HL-60 (cell line): Measurements from ENCODE around the gene OR2H2.

Experiments used
- DNase-seq, 2 experiments: peaks; one replicate each; pipeline ENCODE4 v3.0.0-alpha.2; 2010 to 2020; ENCODE audit warnings: low read depth in 1 of 2, low spot score in 1 of 2
- H3K27ac ChIP-seq: fragments of 250-450 bp; sonication (Bioruptor Pico); replicated peaks from 2 replicates; pipeline ENCODE4 v1.5.1; 2020; ENCODE audit warnings: mild to moderate bottlenecking, moderate library complexity
- H3K27me3 ChIP-seq: fragments of 250-450 bp; sonication (Bioruptor Pico); 2 replicates; pipeline ENCODE4 v1.5.1; 2021; ENCODE audit warnings: mild to moderate bottlenecking, moderate library complexity; ENCODE audit not compliant: insufficient read depth, poor library complexity, severe bottlenecking
- H3K4me3 ChIP-seq: replicated peaks from 2 replicates; pipeline ENCODE4 v1.5.1; 2011; ENCODE audit warnings: mild to moderate bottlenecking, control low read depth, low read length; ENCODE audit not compliant: insufficient read depth
- GABPA ChIP-seq: IDR thresholded peaks from 2 replicates; pipeline ENCODE4 v1.6.1; 2012; ENCODE audit warnings: low read depth
- POLR2AphosphoS5 ChIP-seq: IDR thresholded peaks from 2 replicates; pipeline ENCODE4 v1.6.1; 2012; ENCODE audit warnings: low read depth
- SPI1 ChIP-seq: IDR thresholded peaks from 2 replicates; pipeline ENCODE4 v1.6.1; 2012; ENCODE audit warnings: low read depth, mild to moderate bottlenecking, borderline replicate concordance
- TF ChIP-seq, protein P1 (sequence below): IDR thresholded peaks from one replicate; pipeline ENCODE4 v1.5.1; 2011; ENCODE audit warnings: low read length, control low read depth, inconsistent platforms; ENCODE audit not compliant: insufficient read depth
- TF ChIP-seq, protein P2 (sequence below): IDR thresholded peaks from 2 replicates; pipeline ENCODE4 v1.6.1; 2012; ENCODE audit warnings: low read depth; ENCODE audit not compliant: insufficient replicate concordance

The OR2H2 gene

DNA sequence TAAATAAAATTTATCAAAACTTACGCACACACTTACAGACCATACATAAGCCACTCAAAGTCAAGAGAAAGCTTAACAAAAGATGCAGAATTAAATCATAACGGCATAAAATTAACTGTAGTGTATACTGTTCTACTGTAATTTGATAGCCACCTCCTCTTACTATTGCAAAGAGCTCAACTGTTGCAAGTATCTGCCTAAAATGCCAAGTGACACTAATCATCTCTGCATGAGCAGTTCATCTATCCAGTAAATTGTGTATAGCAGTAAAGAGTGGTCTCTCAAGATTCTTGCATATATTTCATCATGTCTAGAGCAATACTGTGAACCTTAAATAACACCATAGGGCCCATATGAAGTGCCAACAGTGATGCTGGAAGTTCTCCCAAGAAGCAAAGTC, 12.3 kb downstream of the OR2H2 start:
- no peak overlapping the region for H3K27ac ChIP-seq
- no peak for DNase-seq
- no peak overlapping the region for H3K4me3 ChIP-seq
- TF ChIP-seq POLR2AphosphoS5 (no peak), SPI1 (no peak), GABPA (no peak)
- TF ChIP-seq, protein P1, sequence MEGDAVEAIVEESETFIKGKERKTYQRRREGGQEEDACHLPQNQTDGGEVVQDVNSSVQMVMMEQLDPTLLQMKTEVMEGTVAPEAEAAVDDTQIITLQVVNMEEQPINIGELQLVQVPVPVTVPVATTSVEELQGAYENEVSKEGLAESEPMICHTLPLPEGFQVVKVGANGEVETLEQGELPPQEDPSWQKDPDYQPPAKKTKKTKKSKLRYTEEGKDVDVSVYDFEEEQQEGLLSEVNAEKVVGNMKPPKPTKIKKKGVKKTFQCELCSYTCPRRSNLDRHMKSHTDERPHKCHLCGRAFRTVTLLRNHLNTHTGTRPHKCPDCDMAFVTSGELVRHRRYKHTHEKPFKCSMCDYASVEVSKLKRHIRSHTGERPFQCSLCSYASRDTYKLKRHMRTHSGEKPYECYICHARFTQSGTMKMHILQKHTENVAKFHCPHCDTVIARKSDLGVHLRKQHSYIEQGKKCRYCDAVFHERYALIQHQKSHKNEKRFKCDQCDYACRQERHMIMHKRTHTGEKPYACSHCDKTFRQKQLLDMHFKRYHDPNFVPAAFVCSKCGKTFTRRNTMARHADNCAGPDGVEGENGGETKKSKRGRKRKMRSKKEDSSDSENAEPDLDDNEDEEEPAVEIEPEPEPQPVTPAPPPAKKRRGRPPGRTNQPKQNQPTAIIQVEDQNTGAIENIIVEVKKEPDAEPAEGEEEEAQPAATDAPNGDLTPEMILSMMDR = no peak
- TF ChIP-seq, protein P2, sequence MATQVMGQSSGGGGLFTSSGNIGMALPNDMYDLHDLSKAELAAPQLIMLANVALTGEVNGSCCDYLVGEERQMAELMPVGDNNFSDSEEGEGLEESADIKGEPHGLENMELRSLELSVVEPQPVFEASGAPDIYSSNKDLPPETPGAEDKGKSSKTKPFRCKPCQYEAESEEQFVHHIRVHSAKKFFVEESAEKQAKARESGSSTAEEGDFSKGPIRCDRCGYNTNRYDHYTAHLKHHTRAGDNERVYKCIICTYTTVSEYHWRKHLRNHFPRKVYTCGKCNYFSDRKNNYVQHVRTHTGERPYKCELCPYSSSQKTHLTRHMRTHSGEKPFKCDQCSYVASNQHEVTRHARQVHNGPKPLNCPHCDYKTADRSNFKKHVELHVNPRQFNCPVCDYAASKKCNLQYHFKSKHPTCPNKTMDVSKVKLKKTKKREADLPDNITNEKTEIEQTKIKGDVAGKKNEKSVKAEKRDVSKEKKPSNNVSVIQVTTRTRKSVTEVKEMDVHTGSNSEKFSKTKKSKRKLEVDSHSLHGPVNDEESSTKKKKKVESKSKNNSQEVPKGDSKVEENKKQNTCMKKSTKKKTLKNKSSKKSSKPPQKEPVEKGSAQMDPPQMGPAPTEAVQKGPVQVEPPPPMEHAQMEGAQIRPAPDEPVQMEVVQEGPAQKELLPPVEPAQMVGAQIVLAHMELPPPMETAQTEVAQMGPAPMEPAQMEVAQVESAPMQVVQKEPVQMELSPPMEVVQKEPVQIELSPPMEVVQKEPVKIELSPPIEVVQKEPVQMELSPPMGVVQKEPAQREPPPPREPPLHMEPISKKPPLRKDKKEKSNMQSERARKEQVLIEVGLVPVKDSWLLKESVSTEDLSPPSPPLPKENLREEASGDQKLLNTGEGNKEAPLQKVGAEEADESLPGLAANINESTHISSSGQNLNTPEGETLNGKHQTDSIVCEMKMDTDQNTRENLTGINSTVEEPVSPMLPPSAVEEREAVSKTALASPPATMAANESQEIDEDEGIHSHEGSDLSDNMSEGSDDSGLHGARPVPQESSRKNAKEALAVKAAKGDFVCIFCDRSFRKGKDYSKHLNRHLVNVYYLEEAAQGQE = no peak
- H3K27me3 ChIP-seq = peaks cover 3% of the 10 kb centered on the region

DNA sequence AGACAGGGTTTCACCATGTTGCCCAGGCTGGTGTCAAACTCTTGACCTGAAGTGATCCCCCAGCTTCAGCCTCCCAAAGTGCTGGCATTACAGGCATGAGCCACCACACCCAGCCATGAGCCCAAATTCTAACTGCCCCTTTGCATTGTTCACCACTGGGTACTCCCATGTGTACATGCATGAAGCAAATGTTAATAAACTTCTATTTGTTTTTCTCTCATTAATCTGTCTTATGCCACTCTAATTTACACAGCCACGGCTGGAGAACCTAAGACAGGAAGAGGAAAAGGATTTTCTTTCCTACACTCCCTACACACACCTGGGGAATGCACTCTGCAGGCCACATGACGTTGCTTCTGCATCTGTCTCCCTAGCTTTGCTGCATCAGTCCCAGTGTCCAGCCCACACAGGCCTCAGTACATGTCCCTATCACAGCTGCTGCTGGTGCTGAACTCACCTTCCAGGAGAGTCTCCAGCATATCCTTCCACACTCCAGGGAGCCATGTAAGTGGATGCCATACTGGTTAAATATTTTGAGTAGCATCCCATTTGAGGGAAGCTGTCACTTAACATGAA, 13.3 kb downstream of the OR2H2 start:
- Histone ChIP-seq H3K27ac (no peak overlapping the region), H3K27me3 (peaks cover 2% of the 10 kb centered on the region)

DNA sequence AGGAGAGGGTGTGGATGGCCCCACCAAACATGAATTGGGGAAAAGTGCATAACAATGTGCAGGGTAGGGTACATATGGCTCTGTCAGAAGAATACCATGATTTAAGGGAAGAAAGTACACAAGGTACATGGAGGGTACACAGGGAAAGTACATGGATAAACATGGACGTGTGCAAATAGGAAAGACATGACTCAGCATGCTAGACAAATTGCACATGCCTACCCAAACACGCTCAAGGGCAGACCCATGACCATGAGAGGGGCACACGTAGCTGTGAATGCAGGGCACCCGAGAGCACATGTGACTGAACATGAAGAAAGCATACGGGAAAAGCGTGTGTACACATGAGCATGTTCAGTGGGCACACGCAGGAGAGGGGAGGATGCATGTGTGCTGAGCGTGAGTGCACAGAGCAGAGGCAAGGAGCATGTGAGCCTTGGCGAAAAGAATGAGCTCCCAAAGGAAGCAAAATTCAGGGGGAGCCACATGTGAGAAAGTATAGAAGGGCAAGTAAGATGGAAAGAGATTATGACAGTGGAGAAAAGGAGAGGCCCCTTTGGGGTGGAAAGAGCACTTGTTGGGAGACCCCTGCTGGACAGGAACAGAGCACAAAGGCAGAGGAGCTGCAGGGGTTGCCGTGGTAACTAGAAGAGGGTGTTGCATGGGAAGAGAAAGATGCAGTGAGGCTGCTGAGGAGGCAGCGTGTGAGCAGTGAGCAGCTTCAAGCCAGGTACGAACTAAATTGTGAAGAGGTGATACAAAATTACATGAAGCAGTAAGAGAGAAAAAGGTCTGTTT, 17.8 kb downstream of the OR2H2 start:
- Histone ChIP-seq H3K27ac (no peak overlapping the region), H3K27me3 (peaks cover 2% of the 10 kb centered on the region), H3K4me3 (no peak overlapping the region)
- TF ChIP-seq POLR2AphosphoS5 (no peak), GABPA (no peak), SPI1 (no peak)
- TF ChIP-seq, protein P1 = no peak
- TF ChIP-seq, protein P2 = no peak
- no peak for DNase-seq

More for the DNA sequence above, 13.3 kb downstream of the OR2H2 start:
- DNase-seq = no peak
- H3K4me3 ChIP-seq = no peak overlapping the region
- TF ChIP-seq, protein P2 = no peak
- no peak for TF ChIP-seq GABPA
- TF ChIP-seq SPI1 = no peak
- TF ChIP-seq, protein P1 = no peak
- TF ChIP-seq POLR2AphosphoS5 = no peak
